Naive thymus-derived CD4-positive, alpha-beta T cell (primary cell): Measurements from ENCODE around the gene BSN. TPM values are rescaled to one million over a fixed set of nuclear protein-coding genes. Genes with fewer than 3 reads are reported as not detected.

Experiments used
- ATAC-seq: fragments of 150-1000 bp; cut with Tn5 transposase; 2 replicates; pipeline ENCODE4 v1.10.0; 2021; ENCODE audit warnings: mild to moderate bottlenecking, moderate library complexity
- CTCF ChIA-PET: fragments of 350-600 bp; sonication (Branson Sonifier 250); formaldehyde crosslinking; loops from one replicate; lab custom pipeline; 2021; ENCODE audit warnings: antibody characterized with exemption; lab: Charles Lee
- POLR2A ChIA-PET: fragments of 350-600 bp; sonication (Branson Sonifier 250); formaldehyde crosslinking; loops from one replicate; lab custom pipeline; 2021; ENCODE audit warnings: antibody characterized with exemption, inconsistent platforms; lab: Charles Lee
- DNase-seq, 9 donors: peaks; one replicate each; pipeline versions ENCODE4 v3.0.0 to v3.0.0-alpha.2; 2020 to 2022; ENCODE audit warnings: mixed read lengths in 1 of 9
- H3K27ac ChIP-seq: one replicate; pipeline ENCODE4 v1.7.0; 2013; ENCODE audit warnings: mild to moderate bottlenecking, low read depth, low read length, moderate library complexity
- H3K27me3 ChIP-seq, 2 donors: one replicate each; pipeline ENCODE4 v1.7.0; 2013; ENCODE audit warnings: low read length in 2 of 2, mild to moderate bottlenecking in 2 of 2, moderate library complexity in 2 of 2; ENCODE audit not compliant: control insufficient read depth in 2 of 2, insufficient read depth in 2 of 2
- H3K36me3 ChIP-seq, 3 experiments: 1 replicate in 2 of 3; 2 replicates in 1 of 3; pipeline ENCODE4 v1.7.0; 2013; ENCODE audit warnings: low read length in 3 of 3, mild to moderate bottlenecking in 3 of 3, moderate library complexity in 1 of 3; ENCODE audit not compliant: insufficient read depth in 3 of 3, control insufficient read depth in 2 of 3
- H3K4me1 ChIP-seq, 2 donors: one replicate each; pipeline ENCODE4 v1.7.0; 2013; ENCODE audit warnings: low read length in 2 of 2, mild to moderate bottlenecking in 2 of 2, moderate library complexity in 1 of 2; ENCODE audit not compliant: control insufficient read depth in 2 of 2, insufficient read depth in 2 of 2
- H3K4me3 ChIP-seq: 2 replicates; pipeline ENCODE4 v1.7.0; 2013; ENCODE audit warnings: mild to moderate bottlenecking, low read length
- H3K9me3 ChIP-seq, 3 experiments: 1 replicate in 2 of 3; 2 replicates in 1 of 3; pipeline ENCODE4 v1.7.0; 2013; ENCODE audit warnings: low read length in 3 of 3; ENCODE audit not compliant: control insufficient read depth in 2 of 3
- H3K27ac Mint-ChIP-seq, 9 donors: one replicate each; pipeline ENCODE4 v1.8.0; 2020 to 2022; ENCODE audit warnings: mixed read lengths in 9 of 9, mild to moderate bottlenecking in 8 of 9, moderate library complexity in 5 of 9, inconsistent platforms in 2 of 9
- H3K27me3 Mint-ChIP-seq, 5 donors: one replicate each; pipeline ENCODE4 v1.8.0; 2021 to 2022; ENCODE audit warnings: mixed read lengths in 5 of 5, mild to moderate bottlenecking in 1 of 5
- H3K36me3 Mint-ChIP-seq, 5 donors: one replicate each; pipeline ENCODE4 v1.8.0; 2020 to 2022; ENCODE audit warnings: mixed read lengths in 5 of 5, mild to moderate bottlenecking in 3 of 5, inconsistent platforms in 1 of 5
- H3K4me1 Mint-ChIP-seq, 7 donors: one replicate each; pipeline ENCODE4 v1.8.0; 2020 to 2022; ENCODE audit warnings: mixed read lengths in 7 of 7, mild to moderate bottlenecking in 3 of 7, inconsistent platforms in 1 of 7
- H3K4me3 Mint-ChIP-seq, 10 donors: one replicate each; pipeline ENCODE4 v1.8.0; 2020 to 2022; ENCODE audit warnings: mild to moderate bottlenecking in 10 of 10, mixed read lengths in 10 of 10, moderate library complexity in 6 of 10, inconsistent platforms in 2 of 10
- H3K9me3 Mint-ChIP-seq, 11 donors: one replicate each; pipeline ENCODE4 v1.8.0; 2020 to 2022; ENCODE audit warnings: mixed read lengths in 11 of 11, mild to moderate bottlenecking in 4 of 11, inconsistent platforms in 1 of 11, moderate library complexity in 1 of 11
- intact Hi-C, 2 donors: fragments of 100-400 bp; cut with micrococcal nuclease; formaldehyde crosslinking; loops; one replicate each; pipeline ENCODE4 v1.15.1; 2023
- polyA plus RNA-seq, 2 donors: library from polyadenylated mRNA; unstranded; fragments of 300-500 nt; fragmentation: Illumina TruSeq; gene quantifications; one replicate each; pipeline ENCODE4 v1.2.3, GENCODE V29; 2021
- total RNA-seq, 6 experiments: library from RNA in 5 of 6; stranded (reverse) in 5 of 6; gene quantifications; 1 replicate in 5 of 6; 2 replicates in 1 of 6; pipeline ENCODE4 v1.2.3 and lab custom pipeline; 2021 to 2026

BSN gene
- total and polyA plus RNA-seq, 7 experiments from 2014 or later: 0.12 to 0.16 (median 0.14) TPM; not detected in 2

GRCh38 chr3:49715611-49716121, 161.4 kb downstream of the BSN start:
- POLR2A ChIA-PET: no interaction called here
- peaks cover 7 to 9% of the 10 kb centered on the region in 2 donors for H3K4me1 ChIP-seq

GRCh38 chr3:49716169-49716568, 161.9 kb downstream of the BSN start:
- Mint-ChIP-seq H3K27me3 (no peaks in the 10 kb centered on the region), H3K27ac (no peak overlapping the region), H3K36me3 (peaks cover 0 to 8% (median 0%) of the 10 kb centered on the region in 5 donors), H3K9me3 (no peaks in the 10 kb centered on the region), H3K4me1 (peaks cover 11 to 36% (median 19%) of the 10 kb centered on the region in 7 donors), H3K4me3 (peak overlapping the region in 1 of 10 donors; percentile 18)
- DNase-seq (no peak), ATAC-seq (no peak)
- H3K4me1 ChIP-seq: peaks cover 7 to 9% of the 10 kb centered on the region in 2 donors
- no peaks in the 10 kb centered on the region for H3K27me3 ChIP-seq
- intact Hi-C loops: no loop called here
- CTCF ChIA-PET: no interaction called here
- no peaks in the 10 kb centered on the region for H3K9me3 ChIP-seq
- peaks cover 0 to 24% (median 0%) of the 10 kb centered on the region in 3 experiments for H3K36me3 ChIP-seq
- H3K27ac ChIP-seq: no peak overlapping the region
- POLR2A ChIA-PET: no interaction called here
- H3K4me3 ChIP-seq: no peak overlapping the region

More at GRCh38 chr3:49715611-49716121, 161.4 kb downstream of the BSN start:
- no peaks in the 10 kb centered on the region for H3K27me3 ChIP-seq
- Mint-ChIP-seq H3K4me3 (no peak overlapping the region), H3K27me3 (no peaks in the 10 kb centered on the region), H3K4me1 (peaks cover 11 to 33% (median 18%) of the 10 kb centered on the region in 7 donors), H3K36me3 (peaks cover 0 to 4% (median 0%) of the 10 kb centered on the region in 5 donors), H3K9me3 (no peaks in the 10 kb centered on the region), H3K27ac (no peak overlapping the region)
- H3K9me3 ChIP-seq: no peaks in the 10 kb centered on the region
- ATAC-seq (no peak), DNase-seq (no peak)
- peaks cover 0 to 19% (median 0%) of the 10 kb centered on the region in 3 experiments for H3K36me3 ChIP-seq
- intact Hi-C loops: no loop called here
- no peak overlapping the region for H3K4me3 ChIP-seq
- CTCF ChIA-PET: no interaction called here
- H3K27ac ChIP-seq: no peak overlapping the region

GRCh38 chr3:49716691-49717210, 162.5 kb downstream of the BSN start:
- Histone ChIP-seq H3K4me3 (no peak overlapping the region), H3K27ac (no peak overlapping the region), H3K36me3 (peaks cover 0 to 25% (median 0%) of the 10 kb centered on the region in 3 experiments), H3K27me3 (no peaks in the 10 kb centered on the region), H3K9me3 (no peaks in the 10 kb centered on the region), H3K4me1 (peaks cover 7 to 9% of the 10 kb centered on the region in 2 donors)
- Mint-ChIP-seq H3K9me3 (no peaks in the 10 kb centered on the region), H3K36me3 (peaks cover 0 to 9% (median 0%) of the 10 kb centered on the region in 5 donors), H3K27ac (no peak overlapping the region), H3K4me3 (no peak overlapping the region), H3K4me1 (peaks cover 9 to 38% (median 19%) of the 10 kb centered on the region in 7 donors), H3K27me3 (no peaks in the 10 kb centered on the region)
- no peak for DNase-seq
- POLR2A ChIA-PET: no interaction called here
- no peak for ATAC-seq
- CTCF ChIA-PET: interaction anchor here (0.5 kb wide), 1 partner anchor 15 kb away, joined by 4 read pairs; no protein-coding TSS in a partner anchor
- intact Hi-C loops: no loop called here

- Mint-ChIP-seq H3K4me1 (peaks cover 11 to 39% (median 20%) of the 10 kb centered on the region in 7 donors), H3K4me3 (peak overlapping the region in 7 of 10 donors; percentile 14 to 86 (median 41)), H3K27me3 (no peaks in the 10 kb centered on the region), H3K9me3 (no peaks in the 10 kb centered on the region), H3K27ac (no peak overlapping the region), H3K36me3 (peaks cover 0 to 10% (median 0%) of the 10 kb centered on the region in 5 donors)
- H3K36me3 ChIP-seq: peaks cover 0 to 29% (median 0%) of the 10 kb centered on the region in 3 experiments
- H3K27me3 ChIP-seq: no peaks in the 10 kb centered on the region
- H3K9me3 ChIP-seq: no peaks in the 10 kb centered on the region
- ATAC-seq: no peak
- H3K27ac ChIP-seq: no peak overlapping the region
- DNase-seq: no peak
- POLR2A ChIA-PET: no interaction called here
- intact Hi-C loops: no loop called here
- peaks cover 7 to 9% of the 10 kb centered on the region in 2 donors for H3K4me1 ChIP-seq
- no peak overlapping the region for H3K4me3 ChIP-seq
- CTCF ChIA-PET: no interaction called here
These were observed 163.1 kb downstream of the BSN start for GRCh38 chr3:49717211-49717958.

- peaks cover 0 to 29% (median 0%) of the 10 kb centered on the region in 3 experiments for H3K36me3 ChIP-seq
- H3K27me3 ChIP-seq: no peaks in the 10 kb centered on the region
- Mint-ChIP-seq H3K4me1 (peaks cover 16 to 41% (median 28%) of the 10 kb centered on the region in 7 donors), H3K9me3 (peaks cover 0 to 1% (median 0%) of the 10 kb centered on the region in 11 donors), H3K27me3 (no peaks in the 10 kb centered on the region), H3K27ac (peak overlapping the region in 7 of 9 donors; percentile 23 to 95 (median 79)), H3K36me3 (peaks cover 0 to 16% (median 0%) of the 10 kb centered on the region in 5 donors), H3K4me3 (peak overlapping the region; percentile 86 to 96 (median 91))
- peak overlapping the region; percentile 85 for H3K4me3 ChIP-seq
- intact Hi-C loops: no loop called here
- ChIA-PET CTCF (interaction anchor here (1.1 kb wide), 1 partner anchor 178 kb away, joined by 4 read pairs; no protein-coding TSS in a partner anchor), POLR2A (interaction anchor here (0.6 to 1.5 kb wide), 6 partner anchors 7 to 100 kb away, joined by 3 to 5 read pairs (median 4); partner anchors contain the start of gene IP6K1)
- DNase-seq: no peak
- H3K9me3 ChIP-seq: no peaks in the 10 kb centered on the region
- no peak for ATAC-seq
- H3K27ac ChIP-seq: no peak overlapping the region
- peaks cover 13 to 17% of the 10 kb centered on the region in 2 donors for H3K4me1 ChIP-seq
These were observed 163.9 kb downstream of the BSN start for GRCh38 chr3:49717959-49718857.
